ENCODE results near the gene CCNY.
A peak's percentile ranks its signal among the peaks of the same experiment; 100 is the strongest.
"Not testable (repeated sequence)": the region's sequence is repeated elsewhere in the genome, so short reads cannot be mapped to it uniquely, and the experiment has no call there.

The CCNY gene

DNA sequence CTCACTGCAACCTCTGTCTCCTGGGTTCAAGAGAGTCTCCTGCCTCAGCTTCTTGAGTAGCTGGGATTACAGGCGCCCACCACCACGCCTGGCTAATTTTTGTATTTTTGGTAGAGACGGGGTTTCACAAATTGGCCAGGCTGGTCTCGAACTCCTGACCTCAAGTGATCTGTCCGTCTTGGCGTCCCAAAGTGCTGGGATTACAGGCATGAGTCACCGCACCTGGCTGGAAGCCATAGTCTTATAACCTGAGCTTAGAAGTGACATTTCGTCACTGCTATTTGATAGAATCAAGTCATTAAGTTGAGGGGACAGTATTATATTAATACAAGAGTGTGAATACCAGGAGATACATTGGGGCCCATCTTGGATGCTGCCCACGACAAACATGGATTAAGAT, 17.9 kb downstream of the CCNY start:
- H3K27ac Mint-ChIP-seq, H3K4me3 Mint-ChIP-seq: not testable (repeated sequence)

DNA sequence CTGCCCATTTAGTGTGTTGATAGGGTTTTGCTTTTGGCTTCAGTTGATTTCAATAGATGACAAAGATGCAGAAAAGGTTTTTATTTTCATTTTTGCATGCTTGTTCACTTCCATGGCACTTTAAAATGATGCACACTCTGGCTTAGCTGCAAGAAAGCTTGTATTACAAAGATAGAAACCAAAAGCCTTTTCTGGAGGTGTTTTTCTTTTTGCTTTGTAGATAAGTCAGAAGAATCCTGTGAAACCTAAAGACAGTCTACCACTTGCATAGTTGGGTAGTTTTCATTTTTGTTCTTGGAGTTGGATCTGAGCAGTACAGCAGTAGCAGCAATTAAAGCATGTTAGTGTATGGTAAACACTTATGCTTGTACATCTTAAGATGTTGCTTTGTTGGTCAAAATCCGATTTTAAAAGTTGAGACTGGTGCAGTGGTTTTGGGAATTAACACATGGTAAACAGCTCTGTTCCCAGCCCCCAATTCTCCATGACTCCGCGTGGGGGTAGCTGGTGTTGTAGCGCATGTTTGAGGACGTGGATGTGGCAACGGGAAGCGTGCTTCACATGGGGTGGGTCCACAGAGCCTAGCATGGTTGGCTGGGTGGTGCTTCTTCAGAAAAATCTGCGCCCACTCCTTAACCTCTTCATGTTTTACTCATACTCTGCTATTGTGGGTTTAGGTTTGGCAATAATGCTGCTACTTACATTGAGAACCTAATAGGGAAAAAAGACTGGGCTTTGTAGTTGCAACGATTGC, 19.8 kb downstream of the CCNY start:
- peaks cover 13% of the 10 kb centered on the region for H3K36me3 Mint-ChIP-seq
- no peaks in the 10 kb centered on the region for H3K27me3 Mint-ChIP-seq
- no peak overlapping the region for H3K4me3 Mint-ChIP-seq
- ATAC-seq (ENCODE audit: low read depth) = no peak
- H3K27ac Mint-ChIP-seq = no peak overlapping the region
- no peaks in the 10 kb centered on the region for H3K9me3 Mint-ChIP-seq
- H3K4me1 Mint-ChIP-seq = peaks cover 68% of the 10 kb centered on the region
- no peak for DNase-seq (ENCODE audit: low spot score in 2 of 2)

More for the DNA sequence above, 17.9 kb downstream of the CCNY start:
- ATAC-seq (ENCODE audit: low read depth); H3K9me3 Mint-ChIP-seq; DNase-seq (ENCODE audit: low spot score in 2 of 2); H3K36me3 Mint-ChIP-seq; H3K27me3 Mint-ChIP-seq: not testable (repeated sequence)
- H3K4me1 Mint-ChIP-seq = peaks cover 76% of the 10 kb centered on the region

DNA sequence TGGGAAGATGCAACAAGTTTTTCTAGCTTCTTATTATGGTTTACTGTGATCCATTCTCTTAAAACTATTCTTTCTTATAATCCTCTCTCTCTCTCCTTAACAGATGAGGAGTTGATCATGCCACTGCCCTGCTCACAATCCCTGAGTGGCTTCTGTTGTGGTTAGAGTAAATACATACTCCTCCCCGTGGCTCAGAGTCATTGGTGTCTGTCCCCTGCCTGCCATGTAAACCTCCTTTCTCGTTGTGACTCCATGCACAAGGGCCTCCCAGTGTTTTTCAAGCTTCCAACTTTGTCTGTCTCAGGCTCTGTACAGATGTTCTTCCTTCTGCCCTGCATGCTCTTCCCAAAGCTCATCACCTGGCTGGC, 20.4 kb downstream of the CCNY start:
- H3K4me3 Mint-ChIP-seq = no peak overlapping the region
- no peaks in the 10 kb centered on the region for H3K9me3 Mint-ChIP-seq
- ATAC-seq (ENCODE audit: low read depth) (no peak), DNase-seq (ENCODE audit: low spot score in 2 of 2) (no peak)
- no peak overlapping the region for H3K27ac Mint-ChIP-seq
- H3K27me3 Mint-ChIP-seq = no peaks in the 10 kb centered on the region
- H3K36me3 Mint-ChIP-seq = peaks cover 13% of the 10 kb centered on the region
- H3K4me1 Mint-ChIP-seq = peaks cover 65% of the 10 kb centered on the region

DNA sequence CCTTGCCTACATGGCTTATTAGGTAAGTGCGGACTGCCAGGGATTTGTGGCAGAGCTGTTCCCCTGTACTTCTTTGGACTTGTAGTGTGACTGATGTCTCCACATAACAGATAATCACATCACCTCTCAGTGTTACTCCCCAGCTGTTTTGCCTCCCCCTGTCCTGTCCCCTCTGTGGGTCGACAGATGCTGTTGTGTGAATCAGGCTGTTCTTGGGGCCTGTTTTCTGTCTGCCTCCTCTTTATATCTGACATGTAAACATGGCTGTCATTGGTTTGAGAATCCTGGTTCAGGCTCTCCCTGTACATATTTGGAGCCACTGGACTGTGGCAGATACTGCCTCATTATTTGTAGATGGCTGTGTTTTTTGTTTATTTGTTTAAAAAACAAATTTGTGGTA, 22.7 kb downstream of the CCNY start:
- ATAC-seq (ENCODE audit: low read depth) = no peak
- Mint-ChIP-seq H3K4me3 (no peak overlapping the region), H3K9me3 (no peaks in the 10 kb centered on the region), H3K27me3 (no peaks in the 10 kb centered on the region), H3K27ac (peak overlapping the region; percentile 39), H3K4me1 (peaks cover 54% of the 10 kb centered on the region), H3K36me3 (peaks cover 13% of the 10 kb centered on the region)
- no peak for DNase-seq (ENCODE audit: low spot score in 2 of 2)

DNA sequence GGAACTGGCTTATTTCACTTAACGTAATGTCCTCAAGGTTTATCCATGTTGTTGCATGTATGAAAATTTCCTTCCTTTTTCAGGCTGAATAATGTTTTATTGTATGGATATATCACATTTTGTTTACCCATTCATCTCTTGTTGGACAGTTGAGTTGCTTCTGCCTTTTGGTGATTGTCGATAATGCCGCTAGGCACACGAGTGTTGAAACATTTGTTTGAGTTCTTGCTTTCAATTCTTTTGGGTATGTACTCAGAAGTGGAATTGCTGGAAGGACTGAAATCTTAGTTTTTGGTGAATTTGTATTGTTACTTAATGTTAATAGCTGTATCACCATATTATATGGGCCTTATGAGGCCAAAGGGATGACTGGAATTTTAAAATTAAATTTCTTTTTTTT, 23.6 kb downstream of the CCNY start:
- H3K27me3 Mint-ChIP-seq = no peaks in the 10 kb centered on the region
- no peak for DNase-seq (ENCODE audit: low spot score in 2 of 2)
- H3K36me3 Mint-ChIP-seq = peaks cover 13% of the 10 kb centered on the region
- H3K4me1 Mint-ChIP-seq = peaks cover 54% of the 10 kb centered on the region
- H3K27ac Mint-ChIP-seq = peak overlapping the region; percentile 39
- H3K9me3 Mint-ChIP-seq = no peaks in the 10 kb centered on the region
- H3K4me3 Mint-ChIP-seq = no peak overlapping the region
- ATAC-seq (ENCODE audit: low read depth) = no peak

DNA sequence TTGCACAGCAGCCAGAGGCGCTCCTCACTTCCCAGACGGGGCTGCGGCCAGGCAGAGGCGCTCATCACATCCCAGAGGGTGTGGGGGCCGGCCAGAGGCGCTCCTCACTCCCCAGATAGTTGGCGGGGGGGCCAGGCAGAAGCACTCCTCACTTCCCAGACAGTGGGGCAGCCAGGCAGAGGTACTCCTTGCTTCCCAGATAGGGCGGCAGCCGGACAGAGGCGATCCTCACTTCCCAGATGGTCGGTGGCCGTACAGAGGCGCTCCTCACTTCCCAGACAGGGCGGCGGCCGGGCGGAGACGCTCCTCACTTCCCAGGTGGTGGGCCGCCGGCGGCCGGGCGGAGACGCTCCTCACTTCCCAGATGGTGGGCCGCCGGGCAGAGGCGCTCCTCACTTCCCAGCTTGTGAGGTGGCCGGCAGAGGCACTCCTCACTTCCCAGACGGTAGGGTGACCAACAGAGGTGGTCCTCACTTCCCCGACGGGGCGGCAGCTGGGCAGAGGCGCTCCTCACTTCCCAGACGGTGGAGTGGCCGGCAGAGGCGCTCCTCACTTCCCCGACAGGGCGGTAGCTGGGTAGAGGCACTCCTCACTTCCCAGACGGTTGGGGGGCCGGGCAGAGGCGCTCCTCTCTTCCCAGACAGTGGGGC, 26.5 kb downstream of the CCNY start:
- no peak overlapping the region for H3K27ac Mint-ChIP-seq
- no peak overlapping the region for H3K4me3 Mint-ChIP-seq
- H3K27me3 Mint-ChIP-seq = no peaks in the 10 kb centered on the region
- peaks cover 43% of the 10 kb centered on the region for H3K4me1 Mint-ChIP-seq
- no peak for ATAC-seq (ENCODE audit: low read depth)
- no peak for DNase-seq (ENCODE audit: low spot score in 2 of 2)
- peaks cover 7% of the 10 kb centered on the region for H3K36me3 Mint-ChIP-seq
- no peaks in the 10 kb centered on the region for H3K9me3 Mint-ChIP-seq

DNA sequence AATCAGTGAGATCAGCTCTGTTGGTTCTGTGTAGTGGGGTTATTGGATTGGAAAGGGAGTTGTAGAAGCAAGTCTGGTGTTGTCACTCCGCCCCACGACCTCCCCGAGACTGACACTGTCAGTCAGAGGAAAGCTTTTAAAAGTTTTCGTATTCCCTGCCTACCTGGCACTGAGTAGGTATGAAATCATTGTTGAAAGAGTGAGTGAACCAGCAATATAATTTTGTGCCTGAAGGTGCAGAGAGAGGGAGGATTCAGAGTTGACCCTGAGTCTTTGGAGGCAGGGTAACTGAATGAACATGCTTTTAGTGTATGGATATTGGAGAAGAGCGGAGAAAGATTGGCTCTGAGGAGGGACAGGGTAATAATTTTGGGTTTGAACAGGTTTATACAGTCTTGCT, 27.3 kb downstream of the CCNY start:
- peaks cover 40% of the 10 kb centered on the region for H3K4me1 Mint-ChIP-seq
- H3K27ac Mint-ChIP-seq = no peak overlapping the region

DNA sequence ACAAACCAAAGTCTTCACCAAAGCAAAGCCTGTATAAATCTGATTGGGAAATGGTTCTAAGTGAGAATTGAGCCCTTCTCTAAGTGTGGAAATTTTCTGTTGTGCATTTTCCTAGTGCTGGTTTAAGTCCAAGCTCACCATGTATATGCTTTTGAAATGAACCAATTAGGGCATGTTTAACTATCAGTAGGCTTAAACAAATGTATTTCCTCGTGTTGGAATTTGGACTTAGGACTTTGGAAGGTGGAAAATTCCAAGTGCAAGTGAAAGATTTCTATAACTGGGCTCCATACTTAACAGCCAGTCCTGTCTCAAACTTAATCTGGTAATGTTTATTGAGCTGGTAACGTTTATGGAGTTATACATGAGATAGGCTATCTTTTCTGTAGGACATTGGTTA, 28.5 kb downstream of the CCNY start:
- no peaks in the 10 kb centered on the region for H3K9me3 Mint-ChIP-seq
- H3K27me3 Mint-ChIP-seq = no peaks in the 10 kb centered on the region

More for the DNA sequence above, 27.3 kb downstream of the CCNY start:
- no peak for DNase-seq (ENCODE audit: low spot score in 2 of 2)
- no peak for ATAC-seq (ENCODE audit: low read depth)
- no peaks in the 10 kb centered on the region for H3K27me3 Mint-ChIP-seq
- H3K36me3 Mint-ChIP-seq = peaks cover 7% of the 10 kb centered on the region
- H3K4me3 Mint-ChIP-seq = no peak overlapping the region
- no peaks in the 10 kb centered on the region for H3K9me3 Mint-ChIP-seq

DNA sequence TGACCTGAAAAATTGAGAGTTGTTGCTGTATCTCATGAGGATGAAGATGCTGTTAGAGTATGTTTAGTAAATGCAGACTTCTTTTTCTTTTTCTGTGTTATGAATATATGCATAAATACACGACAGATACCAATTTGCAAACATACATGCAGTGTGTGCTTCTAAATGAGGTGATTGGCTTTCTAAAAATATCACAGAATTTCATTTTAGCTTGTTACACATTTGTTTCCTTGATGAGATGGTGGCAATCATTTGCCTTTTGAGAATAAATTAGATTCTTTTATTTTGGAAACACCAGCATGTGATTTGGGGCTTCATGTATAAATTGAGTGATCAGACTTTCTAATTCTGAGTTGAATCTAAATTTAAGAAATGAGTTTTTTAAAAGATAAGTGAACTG, 29.7 kb downstream of the CCNY start:
- ATAC-seq (ENCODE audit: low read depth) (no peak), DNase-seq (ENCODE audit: low spot score in 2 of 2) (no peak)
- Mint-ChIP-seq H3K4me1 (peaks cover 38% of the 10 kb centered on the region), H3K27me3 (no peaks in the 10 kb centered on the region), H3K36me3 (no peaks in the 10 kb centered on the region), H3K4me3 (no peak overlapping the region), H3K27ac (no peak overlapping the region), H3K9me3 (no peaks in the 10 kb centered on the region)

More for the DNA sequence above, 28.5 kb downstream of the CCNY start:
- Mint-ChIP-seq H3K27ac (no peak overlapping the region), H3K36me3 (peaks cover 2% of the 10 kb centered on the region), H3K4me3 (no peak overlapping the region), H3K4me1 (peaks cover 35% of the 10 kb centered on the region)
- ATAC-seq (ENCODE audit: low read depth) = no peak
- DNase-seq (ENCODE audit: low spot score in 2 of 2) = no peak

DNA sequence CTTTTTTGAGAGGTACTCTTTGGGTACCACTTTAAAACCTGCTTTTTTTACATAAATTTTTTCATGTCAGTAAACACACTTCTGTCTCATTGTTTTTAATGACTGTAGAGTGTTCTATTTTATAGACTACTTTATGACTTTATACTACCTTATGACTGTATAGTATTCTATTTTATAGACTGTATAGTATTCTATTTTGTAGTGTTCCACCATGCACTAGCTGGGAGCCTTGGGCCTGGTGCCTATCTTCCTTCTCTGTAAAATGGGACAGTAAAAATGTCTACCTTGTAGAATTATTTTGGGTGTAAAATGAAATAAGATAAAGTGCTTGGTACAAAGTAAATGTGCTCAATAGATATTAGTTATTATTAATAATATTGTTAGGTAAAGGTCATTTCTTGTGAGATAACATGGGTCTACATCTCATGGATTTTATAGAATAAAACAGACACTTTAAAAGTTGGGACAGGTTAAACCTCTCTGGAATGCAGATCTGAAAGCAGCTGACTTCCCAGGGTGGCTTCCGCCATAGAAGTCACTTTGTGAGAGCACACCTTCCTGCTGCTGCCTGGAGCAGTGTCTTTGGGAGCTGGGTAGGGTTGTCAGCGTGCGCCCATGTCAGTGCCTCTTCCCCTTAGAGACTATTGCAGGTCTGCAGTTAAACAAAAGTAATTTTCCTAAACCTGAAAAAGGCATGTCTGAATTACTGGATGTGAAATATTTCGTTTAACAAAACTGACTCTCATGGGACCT, 31.0 kb downstream of the CCNY start:
- H3K4me3 Mint-ChIP-seq = no peak overlapping the region
- no peaks in the 10 kb centered on the region for H3K27me3 Mint-ChIP-seq
- no peaks in the 10 kb centered on the region for H3K9me3 Mint-ChIP-seq
- H3K36me3 Mint-ChIP-seq = peaks cover 4% of the 10 kb centered on the region
- no peak for ATAC-seq (ENCODE audit: low read depth)
- peaks cover 47% of the 10 kb centered on the region for H3K4me1 Mint-ChIP-seq
- peak overlapping the region; percentile 30 for H3K27ac Mint-ChIP-seq
- no peak for DNase-seq (ENCODE audit: low spot score in 2 of 2)

DNA sequence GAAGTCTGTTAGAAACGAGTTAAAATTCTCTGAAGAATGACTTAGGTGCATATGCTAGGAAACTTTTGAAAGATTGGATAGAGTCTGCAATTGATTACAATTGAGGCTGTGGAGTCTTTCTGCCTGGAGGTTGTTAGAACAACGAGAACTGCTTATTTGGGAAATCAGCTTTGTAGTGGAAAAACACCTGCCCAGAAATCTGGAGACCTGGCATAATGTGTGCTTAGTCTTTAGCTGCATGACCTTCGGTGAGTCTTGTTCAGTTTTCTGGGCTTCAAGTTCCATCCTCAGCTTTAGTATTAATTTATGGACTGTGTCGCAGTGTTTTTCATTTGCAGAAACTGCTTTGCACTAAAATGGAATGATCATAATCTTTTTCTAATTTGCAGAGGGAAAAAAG, 31.7 kb downstream of the CCNY start:
- H3K36me3 Mint-ChIP-seq = peaks cover 4% of the 10 kb centered on the region
- peak overlapping the region; percentile 30 for H3K27ac Mint-ChIP-seq

DNA sequence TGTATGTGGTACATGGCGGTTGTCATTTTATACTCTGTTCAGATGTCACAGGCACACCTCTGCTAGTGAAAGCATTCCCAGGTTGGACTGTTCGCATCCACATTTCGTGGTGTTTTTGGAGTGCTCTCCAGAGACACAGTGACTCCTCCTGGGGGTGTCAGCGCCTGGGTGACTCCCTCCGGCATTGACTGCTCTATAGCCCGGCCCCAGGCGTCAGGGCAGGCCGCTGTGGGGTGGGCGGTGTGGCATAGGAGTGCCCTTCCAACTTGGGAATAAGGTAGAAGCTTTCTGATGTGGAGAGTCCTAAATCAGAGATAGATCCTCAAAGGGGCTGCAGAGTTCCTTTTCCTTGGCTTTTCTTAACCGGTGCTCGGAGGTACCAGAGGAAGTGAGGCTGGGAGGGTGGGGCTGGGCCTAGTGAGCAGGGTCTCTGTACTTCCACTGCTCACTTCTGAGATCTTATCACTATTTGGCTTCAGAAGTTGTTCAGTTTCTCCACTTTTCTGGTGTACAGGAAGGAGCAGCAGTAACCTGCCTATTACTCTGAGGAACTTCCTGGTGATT, 32.3 kb downstream of the CCNY start:
- DNase-seq (ENCODE audit: low spot score in 2 of 2) (no peak), ATAC-seq (ENCODE audit: low read depth) (no peak)
- Mint-ChIP-seq H3K27ac (no peak overlapping the region), H3K36me3 (peaks cover 4% of the 10 kb centered on the region), H3K4me3 (no peak overlapping the region), H3K9me3 (no peaks in the 10 kb centered on the region), H3K27me3 (no peaks in the 10 kb centered on the region), H3K4me1 (peaks cover 51% of the 10 kb centered on the region)

More for the DNA sequence above, 31.7 kb downstream of the CCNY start:
- no peaks in the 10 kb centered on the region for H3K9me3 Mint-ChIP-seq
- no peaks in the 10 kb centered on the region for H3K27me3 Mint-ChIP-seq
- DNase-seq (ENCODE audit: low spot score in 2 of 2) (no peak), ATAC-seq (ENCODE audit: low read depth) (no peak)
- H3K4me1 Mint-ChIP-seq = peaks cover 50% of the 10 kb centered on the region
- H3K4me3 Mint-ChIP-seq = no peak overlapping the region

DNA sequence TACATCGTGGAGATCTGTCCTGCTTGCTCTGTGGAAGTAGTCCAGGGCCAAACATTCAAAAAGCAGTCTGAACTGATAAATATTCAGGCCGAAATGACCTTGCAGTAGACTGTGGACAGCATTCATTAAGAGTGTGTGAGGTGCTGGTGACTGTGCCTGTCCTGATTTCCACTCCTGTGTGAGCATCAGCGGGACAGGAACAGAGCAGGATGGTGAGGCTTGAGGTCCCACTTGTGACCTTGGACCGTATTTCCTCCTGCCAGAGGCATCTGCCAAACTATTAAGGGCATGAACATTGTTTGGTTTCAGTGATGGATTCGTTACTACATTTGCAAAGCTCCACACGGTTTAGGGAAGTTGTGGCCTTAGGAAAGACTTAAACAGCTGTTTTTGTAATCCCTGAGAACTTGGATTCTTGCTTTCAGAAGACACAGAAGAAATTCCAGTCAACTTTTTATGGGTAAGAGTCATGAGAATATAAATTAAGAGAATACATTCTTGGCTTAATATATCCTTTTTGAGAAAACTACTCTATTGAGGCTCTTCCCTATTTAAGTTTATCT, 32.8 kb downstream of the CCNY start:
- peaks cover 4% of the 10 kb centered on the region for H3K36me3 Mint-ChIP-seq
- peaks cover 46% of the 10 kb centered on the region for H3K4me1 Mint-ChIP-seq
- no peaks in the 10 kb centered on the region for H3K9me3 Mint-ChIP-seq
- H3K27me3 Mint-ChIP-seq = no peaks in the 10 kb centered on the region
- no peak overlapping the region for H3K4me3 Mint-ChIP-seq
- ATAC-seq (ENCODE audit: low read depth) = no peak
- peak overlapping the region; percentile 47 for H3K27ac Mint-ChIP-seq
- no peak for DNase-seq (ENCODE audit: low spot score in 2 of 2)

DNA sequence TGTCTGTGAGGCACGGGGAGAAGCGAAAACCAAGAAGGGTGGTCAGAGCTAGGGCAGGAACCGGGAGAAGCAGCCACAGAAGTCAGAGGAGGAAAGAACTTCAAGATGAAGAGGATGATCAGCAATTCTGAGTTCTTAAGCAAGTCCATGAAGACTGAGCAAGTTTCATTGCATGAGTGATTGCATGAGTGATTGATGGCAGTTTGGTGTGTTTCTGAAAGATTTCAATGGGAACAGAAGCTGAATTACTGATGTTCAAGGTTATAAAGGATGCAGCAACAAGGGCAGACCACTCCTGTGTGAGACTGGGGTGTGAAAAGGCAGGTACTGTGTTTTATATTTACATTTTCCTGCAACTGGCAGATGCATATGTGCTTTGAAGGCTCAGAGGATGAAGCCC, 35.4 kb downstream of the CCNY start:
- H3K9me3 Mint-ChIP-seq = no peaks in the 10 kb centered on the region
- peaks cover 50% of the 10 kb centered on the region for H3K4me1 Mint-ChIP-seq
- H3K27ac Mint-ChIP-seq = peak overlapping the region; percentile 68
- no peak overlapping the region for H3K4me3 Mint-ChIP-seq
- ATAC-seq (ENCODE audit: low read depth) = no peak
- H3K36me3 Mint-ChIP-seq = peaks cover 6% of the 10 kb centered on the region
- H3K27me3 Mint-ChIP-seq = no peaks in the 10 kb centered on the region
- DNase-seq (ENCODE audit: low spot score in 2 of 2) = no peak

Data from memory B cell (primary cell).